HL-60/S4 treated with phorbol 12-myristate 13-acetate at 8.2 ng/mL for 4 days and 3 days (cell line): ENCODE data around the gene ERG.

Source experiments
- in situ Hi-C: fragments of 300-500 bp; cut with MboI; formaldehyde crosslinking; loops from 2 replicates; pipeline ENCODE4 v1.15.0; 2022; ENCODE audit warnings: low sequenced_read_pairs

The ERG gene

DNA sequence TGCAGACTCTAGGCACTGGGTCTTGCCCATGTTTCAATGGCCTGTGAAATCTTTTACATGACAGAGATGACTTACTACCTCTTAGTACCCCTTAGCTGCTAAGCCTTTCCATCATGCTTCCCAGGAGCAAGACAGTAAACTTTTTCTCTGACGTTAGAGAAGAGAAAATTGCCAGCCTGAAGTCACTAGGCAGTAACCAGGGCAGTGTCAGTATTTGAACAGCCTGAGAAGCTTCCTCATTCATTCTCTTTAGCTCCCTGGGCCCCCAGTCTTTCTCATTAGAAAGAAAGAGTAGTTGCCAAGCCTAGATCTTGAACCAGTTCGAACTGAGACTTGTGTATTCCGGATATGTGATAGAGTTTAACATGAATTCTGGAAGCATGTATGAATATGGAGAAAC lies 99.2 kb downstream of the ERG start:
- in situ Hi-C loops = no loop called here

DNA sequence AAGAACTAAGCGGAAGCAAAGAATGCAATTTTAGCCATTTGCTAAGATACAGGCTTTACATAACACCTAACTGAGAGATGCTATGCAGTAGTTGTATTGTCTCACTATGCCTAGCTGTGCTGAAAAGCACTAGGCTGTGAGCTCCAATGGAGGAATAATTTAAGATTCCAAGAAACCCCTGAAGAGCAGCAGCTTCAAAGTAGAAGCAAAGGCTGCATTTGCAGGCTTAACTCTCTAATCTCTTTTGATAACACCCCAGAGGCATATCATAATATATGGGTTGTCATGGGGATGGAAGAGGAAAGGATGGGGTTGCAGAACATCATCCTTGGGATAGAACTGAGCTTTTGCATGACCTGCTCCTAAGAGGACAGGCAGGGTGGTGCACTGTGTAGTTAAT lies 102.0 kb downstream of the ERG start:
- in situ Hi-C loops = no loop called here

- in situ Hi-C loops = no loop called here
These were observed 102.7 kb downstream of the ERG start for GRCh38 chr21:38395581-38395980.

DNA sequence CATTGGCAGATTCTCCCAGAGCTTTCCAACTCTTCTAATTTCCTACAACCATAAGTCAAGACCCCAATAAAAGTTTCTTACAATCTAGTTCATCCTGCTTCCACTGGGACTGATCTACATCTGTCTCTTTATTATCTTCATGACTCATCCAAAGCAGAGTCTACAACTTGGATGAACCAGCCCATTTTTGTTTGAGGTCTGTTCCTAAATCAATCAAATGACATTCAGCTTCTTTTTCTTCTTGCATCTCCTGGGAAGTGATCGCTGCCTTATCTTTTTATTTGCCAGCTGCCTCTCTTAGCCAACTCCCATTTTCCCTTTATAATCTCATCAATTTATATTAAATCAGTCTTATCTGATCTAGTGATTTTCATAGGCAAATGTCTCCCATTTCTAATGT lies 105.6 kb downstream of the ERG start:
- in situ Hi-C loops = no loop called here

DNA sequence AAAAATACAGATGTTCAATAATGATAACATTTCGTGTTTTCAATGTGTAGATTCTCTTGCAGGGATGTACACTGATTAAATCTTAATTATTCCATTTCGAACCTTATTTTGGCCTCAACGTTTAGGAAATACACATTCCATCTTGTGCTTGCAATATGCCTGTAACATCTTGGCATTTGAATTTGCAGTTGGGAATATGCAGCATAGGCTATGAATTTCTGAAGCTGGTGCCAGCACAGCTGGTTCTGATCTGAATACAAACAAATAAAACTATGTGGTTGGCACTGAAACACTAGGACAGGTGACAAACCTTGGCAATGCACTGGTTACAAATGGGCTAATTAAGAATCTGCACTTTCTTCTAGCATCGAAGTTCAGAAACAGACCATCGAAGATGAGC lies 108.4 kb downstream of the ERG start:
- in situ Hi-C loops = no loop called here

DNA sequence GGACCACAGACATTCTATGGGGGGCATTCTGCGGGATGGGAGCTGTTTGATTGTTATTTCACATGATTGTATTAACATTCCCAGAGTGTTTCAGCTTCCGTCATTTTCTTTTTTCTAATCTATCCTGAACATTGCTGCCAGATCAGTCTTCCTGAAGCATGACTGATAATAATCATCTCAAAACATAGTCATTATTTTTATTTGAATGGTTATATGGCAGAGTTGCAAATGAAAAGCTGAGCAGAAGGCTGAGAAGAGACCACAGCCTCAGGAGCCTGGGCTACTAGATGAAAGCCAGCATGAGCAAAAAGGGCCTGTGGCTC lies 109.0 kb downstream of the ERG start:
- in situ Hi-C loops = no loop called here

GRCh38 chr21:38388647-38389353 lies 109.5 kb downstream of the ERG start:
- in situ Hi-C loops = no loop called here

DNA sequence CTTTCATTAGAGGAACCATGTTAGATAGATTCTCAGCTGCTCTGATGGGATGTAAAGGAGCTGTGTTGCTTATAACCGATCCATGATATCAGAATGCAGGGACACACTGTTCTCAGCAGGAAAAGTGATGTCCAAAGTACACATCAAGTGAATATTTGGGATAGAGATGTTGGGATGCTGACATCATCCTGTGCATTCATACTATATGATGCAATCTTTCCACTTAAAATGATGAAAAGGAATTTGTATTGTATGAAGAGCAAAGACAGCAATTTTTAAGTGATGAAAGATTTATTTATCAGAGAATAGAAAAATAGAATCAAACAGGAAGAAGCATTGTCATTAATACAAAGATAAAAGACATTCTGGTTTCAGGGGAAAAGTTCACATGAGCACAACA lies 110.1 kb downstream of the ERG start:
- in situ Hi-C loops = no loop called here

- in situ Hi-C loops = no loop called here
These were observed 111.3 kb downstream of the ERG start for GRCh38 chr21:38386967-38387366.

DNA sequence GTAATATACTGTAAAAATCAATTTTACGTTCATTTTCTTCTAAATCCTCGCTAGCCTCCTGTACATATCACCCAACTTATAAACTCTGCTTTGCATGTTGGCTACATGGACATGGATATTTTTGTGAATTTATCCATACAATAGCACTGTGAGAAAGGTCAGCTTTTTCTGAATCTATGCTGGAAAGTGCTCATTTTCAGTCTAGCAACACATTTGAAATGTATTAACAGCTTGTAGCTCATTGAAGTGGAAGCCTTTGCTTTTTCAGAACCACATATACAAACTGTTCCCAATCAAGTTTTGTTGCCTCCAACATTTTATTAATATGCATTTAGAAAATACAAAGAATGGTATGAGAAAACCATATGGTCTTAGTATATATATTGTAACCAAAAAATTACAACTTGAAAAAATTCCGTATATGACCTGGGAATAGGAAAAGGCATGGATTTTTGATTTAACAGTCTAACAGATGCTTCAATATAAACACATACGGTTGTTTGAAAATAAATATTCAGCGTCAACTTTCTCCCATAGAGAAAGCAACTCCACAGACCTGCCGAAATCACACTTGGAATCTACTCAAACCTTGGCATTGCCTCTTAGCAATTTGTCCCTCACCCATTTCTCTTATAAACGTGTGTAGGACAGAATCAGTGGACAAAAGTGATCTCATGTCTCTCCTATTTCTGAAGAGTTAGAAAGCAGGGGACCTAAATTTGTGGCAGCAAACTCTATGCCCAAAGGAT lies 112.7 kb downstream of the ERG start:
- in situ Hi-C loops = no loop called here

DNA sequence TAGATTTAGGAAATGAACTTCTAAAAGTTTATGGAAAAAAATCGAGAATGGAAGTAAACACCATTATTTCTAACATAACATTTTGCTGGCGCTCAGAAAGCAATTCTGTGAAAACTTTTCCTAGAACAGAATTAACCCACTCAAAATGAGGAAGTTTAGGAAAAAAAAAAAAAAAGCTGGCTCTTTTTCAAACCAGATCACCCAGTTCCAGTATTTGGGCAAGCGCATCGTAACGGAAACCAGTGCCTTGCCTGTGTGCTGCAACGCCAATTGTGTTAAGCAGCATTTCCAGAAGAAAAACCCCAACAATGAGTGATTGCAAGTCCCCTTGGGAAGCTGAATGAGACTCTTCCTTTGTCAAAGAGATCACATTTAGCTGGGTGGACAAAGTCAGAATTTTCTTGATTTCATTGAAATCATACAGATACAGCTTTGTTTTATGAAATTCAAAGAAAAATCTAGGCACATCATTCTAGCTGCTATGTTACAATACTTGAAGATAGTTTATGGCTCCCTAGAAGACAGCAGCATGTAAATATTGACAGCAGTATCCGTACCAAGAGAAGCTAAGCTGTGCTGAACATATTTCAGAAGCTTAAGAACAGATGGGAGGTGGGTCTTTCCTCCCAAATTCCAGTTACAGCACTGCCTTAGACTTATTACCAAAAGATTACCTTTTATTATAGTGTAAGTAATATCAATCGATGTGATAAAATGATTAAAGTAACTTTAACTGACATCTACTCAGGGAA lies 113.4 kb downstream of the ERG start:
- in situ Hi-C loops = no loop called here

GRCh38 chr21:38384238-38384560 lies 114.1 kb downstream of the ERG start:
- in situ Hi-C loops = no loop called here

DNA sequence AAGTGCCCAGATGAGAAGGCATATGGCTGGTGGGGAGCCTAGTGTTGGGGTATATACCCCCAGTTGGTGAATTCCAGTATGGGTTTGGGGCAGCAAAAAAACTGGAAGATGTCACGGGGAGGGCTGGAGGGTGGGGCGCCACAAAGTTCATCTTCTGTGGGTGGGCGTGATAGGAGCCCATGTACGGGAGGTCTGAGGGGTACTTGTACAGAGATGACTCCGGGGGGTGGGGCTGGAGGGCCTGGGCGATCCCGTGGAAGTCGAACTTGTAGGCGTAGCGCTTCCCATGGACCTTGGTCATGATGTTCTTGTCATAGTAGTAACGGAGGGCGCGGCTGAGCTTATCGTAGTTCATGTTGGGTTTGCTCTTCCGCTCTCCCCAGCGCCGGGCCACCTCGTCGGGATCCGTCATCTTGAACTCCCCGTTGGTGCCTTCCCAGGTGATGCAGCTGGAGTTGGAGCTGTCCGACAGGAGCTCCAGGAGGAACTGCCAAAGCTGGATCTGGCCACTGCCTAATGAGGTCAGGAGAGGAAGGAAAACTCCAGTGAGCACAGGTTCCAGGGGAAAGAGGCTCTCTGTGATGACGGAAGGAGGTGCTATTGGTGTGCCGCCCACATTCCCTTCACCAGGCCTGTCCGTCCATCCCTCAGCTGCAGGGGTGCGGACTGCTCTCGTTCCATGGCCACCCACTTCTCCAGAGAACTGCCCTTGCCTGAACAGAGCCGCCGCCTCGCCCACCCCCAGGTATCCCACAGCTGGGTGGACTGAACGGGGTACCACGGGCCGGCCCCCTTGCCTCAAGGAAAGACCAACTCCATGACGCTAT lies 114.7 kb downstream of the ERG start:
- in situ Hi-C loops = no loop called here

DNA sequence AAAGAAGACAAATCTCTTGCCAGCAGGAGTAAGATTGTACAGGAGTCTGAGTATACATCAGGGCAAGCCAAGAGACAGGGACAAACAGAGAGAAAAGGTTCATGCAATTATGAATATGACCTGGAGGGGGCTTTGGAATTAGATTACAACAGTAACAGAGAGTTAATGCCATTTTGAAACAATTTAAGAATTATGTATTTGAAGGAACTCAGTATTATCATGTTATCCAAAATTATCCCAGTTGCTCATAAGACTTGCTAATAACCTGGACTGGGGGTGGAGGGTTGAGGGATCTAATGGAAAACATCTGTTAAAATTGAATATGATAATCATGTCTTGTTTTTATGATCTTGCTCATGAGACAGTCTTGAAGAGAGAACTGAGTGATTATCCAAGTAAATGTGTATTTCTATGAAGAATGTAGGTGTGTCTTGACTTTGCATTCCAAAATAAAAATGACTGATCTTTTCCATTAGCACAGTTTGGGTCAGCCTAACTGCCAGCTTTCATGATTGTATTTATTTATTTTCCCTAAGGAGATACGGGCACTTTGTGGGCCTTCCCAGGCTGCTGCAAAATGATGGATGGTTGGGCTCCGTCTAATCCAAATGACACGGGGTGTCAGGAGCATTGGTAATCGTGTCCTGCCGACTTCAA lies 117.7 kb downstream of the ERG start:
- in situ Hi-C loops = no loop called here

DNA sequence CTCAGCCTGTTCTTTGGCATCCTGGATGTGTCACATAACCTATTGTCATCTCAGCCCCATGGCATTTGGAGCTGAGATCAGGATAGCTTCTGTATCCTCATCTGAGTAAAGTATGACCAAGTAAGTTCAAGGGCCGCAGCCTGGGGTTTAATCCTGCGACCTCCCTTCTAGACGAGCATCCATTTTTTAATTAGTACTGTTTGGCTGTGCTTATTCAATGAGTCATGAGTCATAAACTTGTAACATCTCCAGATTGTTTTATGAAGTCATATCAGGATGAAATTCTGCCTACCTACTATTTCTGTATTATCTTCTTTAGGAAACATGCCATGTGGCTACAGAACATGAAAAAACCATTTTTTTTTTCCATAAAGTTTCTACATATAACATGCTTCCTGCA lies 119.1 kb downstream of the ERG start:
- in situ Hi-C loops = no loop called here

DNA sequence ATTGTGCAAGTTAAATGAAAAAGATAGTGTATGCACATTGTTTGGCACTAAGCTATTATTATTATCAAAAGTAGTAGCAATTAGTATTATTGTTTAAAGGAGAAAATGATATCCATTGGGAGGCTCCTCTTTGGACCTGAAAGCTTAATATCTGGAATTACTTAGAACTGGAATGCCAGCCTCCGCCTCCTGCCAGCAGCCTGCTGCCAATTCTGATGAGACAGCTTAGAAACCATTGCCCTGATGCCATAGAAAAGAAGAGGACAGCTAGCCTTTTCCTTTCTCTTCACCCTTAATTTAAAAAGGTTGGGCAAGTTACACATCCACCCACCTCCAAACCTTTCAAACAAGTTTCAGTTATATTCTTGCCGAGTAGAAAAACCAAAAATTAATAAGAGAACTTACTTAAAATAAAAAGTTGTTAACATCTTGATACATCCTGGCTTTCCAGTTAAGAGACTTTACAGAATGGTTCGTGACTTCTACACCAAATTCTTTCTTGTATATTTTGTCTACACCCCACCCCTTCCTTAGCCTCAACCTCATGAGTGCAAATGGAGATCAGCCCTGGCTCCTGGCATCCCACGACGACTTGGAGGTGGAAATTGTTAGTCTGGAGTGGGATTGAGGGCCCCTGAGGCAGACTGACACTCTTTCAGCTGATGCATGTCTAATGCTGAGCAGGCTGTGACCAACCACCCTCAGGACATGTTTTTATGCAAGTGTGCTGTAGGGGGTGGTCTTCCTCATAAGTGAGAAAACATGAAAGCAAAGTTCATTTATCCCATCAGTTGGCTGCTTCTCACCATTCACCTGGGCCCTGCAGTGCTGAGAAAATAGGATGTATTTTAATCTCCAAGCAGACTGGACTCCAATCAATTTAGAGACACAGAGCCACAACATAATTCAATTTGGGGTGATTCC lies 120.8 kb downstream of the ERG start:
- in situ Hi-C loops = no loop called here

DNA sequence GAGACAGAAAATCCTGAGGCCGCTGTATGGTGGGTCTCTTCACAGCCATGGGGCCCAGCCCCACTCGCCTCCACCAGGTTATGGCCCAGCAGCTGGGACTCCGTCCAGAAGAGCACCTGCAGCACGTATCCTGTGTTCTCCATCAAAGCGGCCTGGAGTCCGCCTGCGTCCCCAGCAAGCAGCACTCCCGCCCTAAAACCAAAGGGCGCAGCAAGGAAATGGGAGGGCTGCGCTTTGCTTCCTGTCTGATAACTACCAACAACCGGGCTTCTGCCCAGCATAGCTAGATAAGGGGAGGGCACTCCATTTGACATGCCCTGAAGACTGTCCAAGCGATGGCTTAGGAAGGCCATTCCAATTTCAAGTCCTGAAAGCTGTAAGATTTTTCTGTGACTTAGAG lies 121.6 kb downstream of the ERG start:
- in situ Hi-C loops = no loop called here

DNA sequence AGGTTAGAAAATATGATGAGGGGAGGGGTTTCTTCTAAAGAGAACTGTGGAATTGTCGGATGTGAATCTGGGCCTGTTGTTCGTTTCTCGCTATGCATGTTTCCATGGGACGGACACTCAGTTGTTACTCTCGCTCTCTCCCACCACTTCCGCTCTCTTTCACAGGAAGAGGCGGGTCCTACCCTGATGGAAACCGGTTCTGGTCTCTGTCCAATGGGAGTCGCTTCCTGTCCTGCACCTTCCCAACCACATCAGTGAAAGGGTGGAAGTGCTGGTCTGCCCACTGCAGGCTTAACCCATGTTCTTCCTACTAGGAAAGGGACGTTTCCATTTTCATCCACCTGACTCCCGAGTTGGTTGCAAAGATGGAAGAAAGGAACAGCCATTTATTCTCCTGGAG lies 122.0 kb downstream of the ERG start:
- in situ Hi-C loops = no loop called here

GRCh38 chr21:38367646-38368045 lies 130.6 kb downstream of the ERG start:
- in situ Hi-C loops = loop anchor here (25.0 kb wide), 1 partner anchor 655 kb away; no protein-coding TSS in a partner anchor

DNA sequence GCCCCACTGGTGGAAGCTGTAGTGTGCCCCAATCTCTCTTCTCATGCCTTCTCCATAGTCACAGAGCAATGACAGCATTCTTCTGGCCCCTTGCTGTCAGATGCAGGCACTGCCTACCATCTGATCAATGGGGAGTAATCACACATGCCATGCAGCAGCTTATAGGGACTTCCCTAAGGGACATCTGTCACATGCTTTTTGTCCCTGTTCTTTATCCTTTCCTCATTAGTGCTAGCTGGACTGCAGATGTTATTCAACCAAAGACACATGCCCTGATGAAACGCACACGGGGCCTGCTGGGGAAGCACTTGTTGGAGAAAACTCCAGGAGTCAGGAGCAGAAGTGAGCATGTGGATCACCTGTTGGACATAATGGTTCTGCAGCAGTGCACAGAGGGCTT lies 132.8 kb downstream of the ERG start:
- in situ Hi-C loops = loop anchor here (25.0 kb wide), 1 partner anchor 653 kb away; no protein-coding TSS in a partner anchor
